Stimulated activated CD4-positive, alpha-beta T cell treated with anti-CD3 and anti-CD28 coated beads, Interleukin-12 subunit alpha, Interleukin-12 subunit beta, amount 100 ng/mL, for 48 hours (primary cell): ENCODE data around the gene GAL3ST1.
"Not testable (repeated sequence)": the region's sequence is repeated elsewhere in the genome, so short reads cannot be mapped to it uniquely, and the experiment has no call there.

Experiments used
- DNase-seq, 3 donors: peaks; one replicate each; pipeline ENCODE4 v3.0.0-alpha.2; 2020; ENCODE audit warnings: low read depth in 2 of 3, low spot score in 1 of 3

The GAL3ST1 gene

DNA sequence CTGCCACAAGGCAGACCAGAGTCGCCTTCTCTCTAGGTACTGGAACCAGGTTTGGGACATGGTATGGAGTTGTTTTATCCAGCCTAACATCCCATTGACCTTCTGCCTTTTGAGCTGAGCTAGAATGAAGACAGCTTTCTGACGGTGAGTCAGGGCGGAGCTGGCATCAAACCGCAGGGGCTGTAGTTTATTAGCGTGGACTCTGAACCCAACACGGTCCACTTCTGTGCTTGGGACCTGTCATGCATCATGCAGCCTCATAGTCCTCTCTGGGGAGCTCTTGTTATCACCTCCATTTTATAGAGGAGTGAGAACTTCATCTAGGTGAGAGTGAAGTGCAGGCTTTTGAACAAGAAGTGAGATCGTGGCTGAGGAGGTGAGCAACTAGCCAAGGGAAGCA lies 8.3 kb downstream of the GAL3ST1 start:
- no peak for DNase-seq

GRCh38 chr22:30565341-30565740 lies 9.1 kb downstream of the GAL3ST1 start:
- DNase-seq, result no peak

DNA sequence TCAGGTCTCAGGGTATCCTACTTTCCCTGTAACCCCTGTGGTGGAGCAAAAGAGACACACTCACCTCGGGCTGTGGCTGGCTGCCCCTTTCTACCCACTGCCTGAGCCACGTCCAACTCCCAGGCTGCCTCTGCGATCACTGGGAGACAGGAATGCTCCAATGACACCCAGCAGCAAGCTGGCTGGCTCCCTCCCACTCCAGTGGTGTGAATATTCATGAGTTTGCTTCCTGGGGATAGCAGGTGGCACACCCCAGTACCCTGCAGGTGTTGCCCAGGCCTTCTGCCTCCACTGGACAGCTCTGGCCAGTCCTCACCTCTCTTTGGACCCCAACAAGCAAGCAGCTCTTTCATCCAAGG lies 9.7 kb downstream of the GAL3ST1 start:
- no peak for DNase-seq

DNA sequence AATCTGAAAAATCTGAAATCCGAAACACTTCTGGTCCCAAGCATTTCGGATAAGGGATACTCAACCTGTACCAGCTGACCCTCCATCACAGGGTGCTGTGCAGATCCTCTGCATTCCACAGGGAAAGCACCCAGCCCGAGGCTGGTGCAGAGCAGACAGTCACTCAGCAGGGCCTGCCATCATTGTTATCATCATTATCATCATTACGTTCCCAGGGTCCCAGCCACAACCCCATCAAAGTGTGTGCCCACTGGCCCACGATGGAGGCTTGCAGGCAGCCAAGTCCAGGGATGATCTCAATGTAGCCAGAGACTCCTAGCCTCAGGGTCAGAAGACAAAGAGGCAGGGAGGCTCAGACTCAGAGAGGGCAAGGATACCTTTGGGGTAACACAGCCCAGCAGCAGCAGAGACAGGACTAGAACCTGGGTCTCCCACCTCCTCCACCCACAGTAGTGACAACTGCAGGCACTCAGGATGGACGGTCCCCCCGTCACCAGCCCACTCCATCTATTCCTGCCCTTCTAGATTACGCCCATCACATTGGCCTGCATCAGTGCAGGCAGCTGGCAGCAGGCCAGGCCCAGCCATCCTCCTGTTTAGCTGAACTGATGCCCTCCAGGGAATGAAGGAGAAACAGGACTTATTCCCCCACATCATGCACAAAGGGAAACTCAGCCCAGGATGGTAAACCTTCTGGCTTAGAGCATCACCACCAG lies 10.3 kb downstream of the GAL3ST1 start:
- DNase-seq, result no peak

- no peak for DNase-seq
Measured at GRCh38 chr22:30562366-30562765, 12.1 kb downstream of the GAL3ST1 start.

GRCh38 chr22:30561402-30562189 lies 12.9 kb downstream of the GAL3ST1 start:
- DNase-seq, result no peak

GRCh38 chr22:30560643-30561202 lies 13.7 kb downstream of the GAL3ST1 start:
- DNase-seq, result not testable (repeated sequence)

GRCh38 chr22:30559889-30560288 lies 14.6 kb downstream of the GAL3ST1 start:
- DNase-seq, result no peak

GRCh38 chr22:30557243-30557642 lies 17.2 kb downstream of the GAL3ST1 start:
- no peak for DNase-seq

DNA sequence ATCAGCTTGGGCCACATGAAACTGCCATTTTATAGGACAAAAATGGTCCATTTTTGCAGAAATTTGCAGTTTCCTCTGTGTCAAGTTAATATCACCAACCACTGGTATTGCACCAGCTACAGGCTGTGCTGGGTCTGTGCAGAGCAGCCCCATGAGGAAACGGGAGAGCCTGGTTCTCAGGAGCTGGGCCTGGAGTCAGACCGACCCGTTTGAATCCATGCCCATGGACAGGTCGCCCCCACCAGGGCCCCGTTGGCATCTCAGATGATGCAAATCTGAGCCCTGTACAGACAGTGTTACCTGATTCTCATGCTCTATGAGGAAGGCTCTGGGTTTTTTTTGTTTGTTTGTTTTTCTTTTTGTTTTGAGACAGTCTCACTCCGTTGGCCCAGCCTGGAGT lies 18.1 kb downstream of the GAL3ST1 start:
- no peak for DNase-seq

- no peak for DNase-seq
Measured at GRCh38 chr22:30555282-30556210, 18.9 kb downstream of the GAL3ST1 start.

DNA sequence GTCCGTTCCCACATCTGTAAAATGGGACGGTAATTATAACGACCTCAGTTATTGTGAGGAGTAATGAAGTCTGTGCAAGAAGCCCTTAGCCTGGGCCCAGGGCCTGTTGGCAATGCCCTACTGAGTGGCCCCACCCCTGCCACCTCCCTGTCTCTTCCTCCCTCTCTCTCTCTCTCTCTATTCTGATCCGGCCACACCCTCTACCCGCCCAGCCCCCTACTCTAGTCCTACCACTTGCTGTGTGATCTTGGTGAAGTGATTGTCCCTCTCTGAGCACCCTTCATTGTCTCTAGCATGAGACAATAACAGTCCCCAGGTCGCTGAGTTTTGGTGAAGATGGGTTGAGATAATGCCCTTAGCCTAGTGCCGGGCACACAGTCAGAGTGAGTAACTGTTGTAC lies 20.5 kb downstream of the GAL3ST1 start:
- DNase-seq, result no peak

- DNase-seq, result no peak
Measured at GRCh38 chr22:30552719-30553118, 21.7 kb downstream of the GAL3ST1 start.

DNA sequence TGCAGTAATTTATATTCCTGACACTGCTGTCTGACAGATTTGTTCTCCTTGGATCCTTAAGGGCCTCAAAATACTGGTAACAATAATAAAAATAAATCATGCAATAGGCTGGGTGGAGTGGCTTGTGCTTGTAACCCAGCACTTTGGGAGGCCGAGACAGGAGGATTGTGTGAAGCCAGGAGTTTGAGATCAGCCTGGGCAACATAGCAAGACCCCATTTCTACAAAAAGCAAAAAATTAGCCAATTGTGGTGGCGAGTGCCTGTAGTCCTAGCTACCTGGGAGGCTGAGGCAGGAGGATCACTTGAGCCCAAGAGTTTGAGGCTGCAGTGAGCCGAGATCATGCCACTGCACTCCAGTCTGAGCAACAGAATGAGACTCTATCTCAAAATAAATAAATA lies 22.7 kb downstream of the GAL3ST1 start:
- not testable (repeated sequence) for DNase-seq

GRCh38 chr22:30547188-30547587 lies 27.3 kb downstream of the GAL3ST1 start:
- no peak for DNase-seq

DNA sequence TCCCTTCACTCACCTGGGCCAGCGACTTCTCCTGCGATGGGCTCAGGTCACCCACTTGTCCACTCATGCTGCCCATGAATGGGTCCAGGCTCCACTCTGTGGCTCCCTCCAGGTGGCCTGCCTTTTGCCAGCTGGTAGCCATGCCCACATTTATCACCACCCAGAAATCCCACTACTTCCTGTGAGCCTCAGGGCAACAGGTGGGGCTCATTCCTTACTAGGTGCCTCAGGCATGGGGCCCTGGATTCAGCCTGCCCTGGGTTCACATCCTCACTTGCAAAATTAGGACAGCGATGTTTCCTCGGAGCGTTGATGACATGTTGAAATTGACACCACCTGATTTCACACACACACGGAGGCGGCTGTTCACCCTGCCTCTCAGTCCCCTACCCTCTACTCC lies 27.8 kb downstream of the GAL3ST1 start, which contains the start of gene SEC14L6:
SEC14L6 (minus strand) TSS at position 126 of the 400 bp plus-strand sequence; CDS start at position 67, 59 bp downstream.
- no peak for DNase-seq

DNA sequence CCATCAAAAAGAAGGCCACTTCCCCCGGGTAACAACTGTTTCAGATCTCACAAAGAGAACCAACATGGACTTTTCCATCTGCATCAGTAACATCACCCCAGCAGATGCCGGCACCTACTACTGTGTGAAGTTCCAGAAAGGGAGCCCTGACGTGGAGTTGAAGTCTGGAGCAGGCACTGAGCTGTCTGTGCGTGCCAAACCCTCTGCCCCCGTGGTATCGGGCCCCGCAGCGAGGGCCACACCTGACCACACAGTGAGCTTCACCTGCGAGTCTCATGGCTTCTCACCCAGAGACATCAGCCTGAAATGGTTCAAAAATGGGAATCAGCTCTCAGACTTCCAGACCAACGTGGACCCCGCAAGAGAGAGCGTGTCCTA lies 31.7 kb downstream of the GAL3ST1 start:
- no peak for DNase-seq

- no peak for DNase-seq
Measured at GRCh38 chr22:30541961-30542810, 32.3 kb downstream of the GAL3ST1 start.

GRCh38 chr22:30541511-30541910 lies 33.0 kb downstream of the GAL3ST1 start:
- DNase-seq, result not testable (repeated sequence)

- no peak for DNase-seq
Measured at GRCh38 chr22:30539368-30539767, 35.1 kb downstream of the GAL3ST1 start.
